SK-N-MC (cell line): ENCODE results near the gene ITGA4.
A peak's percentile ranks its signal among the peaks of the same experiment; 100 is the strongest.

Experiments used
- DNase-seq: peaks from one replicate; pipeline ENCODE4 v3.0.0-alpha.2; 2011; ENCODE audit warnings: low read depth, low spot score
- H3K27ac ChIP-seq: fragments of 200-600 bp; sonication (generic); 2 replicates; pipeline ENCODE4 v1.5.1; 2016; ENCODE audit warnings: mixed run types
- H3K36me3 ChIP-seq: fragments of 200-600 bp; sonication (generic); 2 replicates; pipeline ENCODE4 v1.6.1; 2017; ENCODE audit warnings: antibody characterized with exemption, low read length, mixed read lengths; ENCODE audit not compliant: insufficient read depth
- H3K4me3 ChIP-seq: fragments of 200-600 bp; sonication (generic); 2 replicates; pipeline ENCODE4 v1.5.1; 2016
- H3K9ac ChIP-seq: fragments of 200-600 bp; sonication (generic); 2 replicates; pipeline ENCODE4 v1.8.0; 2017; ENCODE audit warnings: mixed run types, mixed read lengths; ENCODE audit not compliant: insufficient read length
- H3K9me3 ChIP-seq: fragments of 200-600 bp; sonication (generic); 2 replicates; pipeline ENCODE4 v1.6.1; 2017; ENCODE audit warnings: low read depth, mild to moderate bottlenecking, antibody characterized with exemption, low read length, moderate library complexity, mixed read lengths
- EZH2 ChIP-seq: fragments of 200-600 bp; sonication (generic); IDR thresholded peaks from one replicate; pipeline ENCODE4 v1.6.1; 2017; ENCODE audit warnings: antibody characterized with exemption
- FOXP2 ChIP-seq: optimal IDR thresholded peaks from 2 replicates; pipeline ENCODE3; 2011; ENCODE audit warnings: mild to moderate bottlenecking, moderate library complexity; ENCODE audit not compliant: insufficient read depth; ENCODE audit errors: extremely low read length, control extremely low read depth
- POLR2AphosphoS5 ChIP-seq: IDR thresholded peaks from 2 replicates; pipeline ENCODE4 v1.6.1; 2012; ENCODE audit warnings: mild to moderate bottlenecking, low read depth, low read length, borderline replicate concordance

Gene ITGA4

GRCh38 chr2:181454686-181455450, 2.3 kb upstream of the ITGA4 start:
- no peak for DNase-seq
- Histone ChIP-seq H3K4me3 (no peak overlapping the region), H3K9ac (no peak overlapping the region)

GRCh38 chr2:181456660-181457120, 496 bp upstream of the ITGA4 start:
- no peak for DNase-seq
- Histone ChIP-seq H3K9me3 (no peaks in the 10 kb centered on the region), H3K27ac (no peak overlapping the region), H3K36me3 (no peaks in the 10 kb centered on the region), H3K9ac (no peak overlapping the region), H3K4me3 (peak overlapping the region; percentile 42; the same call in 1 of the 2 replicates)
- TF ChIP-seq POLR2AphosphoS5 (no peak), FOXP2 (no peak), EZH2 (no peak)

More at GRCh38 chr2:181454686-181455450, 2.3 kb upstream of the ITGA4 start:
- no peak for TF ChIP-seq EZH2
- TF ChIP-seq FOXP2 = no peak
- TF ChIP-seq POLR2AphosphoS5 = no peak
- Histone ChIP-seq H3K9me3 (no peaks in the 10 kb centered on the region), H3K27ac (no peak overlapping the region), H3K36me3 (no peaks in the 10 kb centered on the region)

- no peak overlapping the region for H3K9ac ChIP-seq
- H3K36me3 ChIP-seq = no peaks in the 10 kb centered on the region
- H3K27ac ChIP-seq = no peak overlapping the region
Observed at GRCh38 chr2:181457741-181458425, 697 bp downstream of the ITGA4 start.

GRCh38 chr2:181458871-181459270, 1.7 kb downstream of the ITGA4 start:
- H3K36me3 ChIP-seq = no peaks in the 10 kb centered on the region
- H3K27ac ChIP-seq = no peak overlapping the region
- H3K9ac ChIP-seq = no peak overlapping the region
- H3K4me3 ChIP-seq = no peak overlapping the region
- no peak for DNase-seq
- TF ChIP-seq POLR2AphosphoS5 (no peak), FOXP2 (no peak), EZH2 (no peak)
- H3K9me3 ChIP-seq = no peaks in the 10 kb centered on the region

More at GRCh38 chr2:181457741-181458425, 697 bp downstream of the ITGA4 start:
- H3K4me3 ChIP-seq = no peak overlapping the region
- DNase-seq = no peak
- H3K9me3 ChIP-seq = no peaks in the 10 kb centered on the region
- no peak for TF ChIP-seq POLR2AphosphoS5
- TF ChIP-seq FOXP2 = no peak
- TF ChIP-seq EZH2 = no peak

GRCh38 chr2:181459621-181460021, 2.4 kb downstream of the ITGA4 start:
- no peak for TF ChIP-seq EZH2
- TF ChIP-seq FOXP2 = no peak
- no peak for TF ChIP-seq POLR2AphosphoS5
- Histone ChIP-seq H3K36me3 (no peaks in the 10 kb centered on the region), H3K9me3 (no peaks in the 10 kb centered on the region), H3K4me3 (no peak overlapping the region), H3K9ac (no peak overlapping the region), H3K27ac (no peak overlapping the region)
- DNase-seq = no peak

GRCh38 chr2:181461056-181461997, 4.1 kb downstream of the ITGA4 start:
- no peak overlapping the region for H3K27ac ChIP-seq
- DNase-seq = no peak
- no peak overlapping the region for H3K4me3 ChIP-seq
- H3K9ac ChIP-seq = no peak overlapping the region
- TF ChIP-seq FOXP2 = no peak
- H3K9me3 ChIP-seq = no peaks in the 10 kb centered on the region
- H3K36me3 ChIP-seq = no peaks in the 10 kb centered on the region

GRCh38 chr2:181462033-181462432, 4.8 kb downstream of the ITGA4 start:
- no peaks in the 10 kb centered on the region for H3K9me3 ChIP-seq
- H3K27ac ChIP-seq = no peak overlapping the region
- H3K4me3 ChIP-seq = no peak overlapping the region
- TF ChIP-seq FOXP2 (no peak), EZH2 (no peak), POLR2AphosphoS5 (no peak)
- no peak overlapping the region for H3K9ac ChIP-seq
- no peak for DNase-seq
- no peaks in the 10 kb centered on the region for H3K36me3 ChIP-seq

- no peak for TF ChIP-seq FOXP2
- TF ChIP-seq POLR2AphosphoS5 = no peak
- TF ChIP-seq EZH2 = no peak
- Histone ChIP-seq H3K36me3 (no peaks in the 10 kb centered on the region), H3K9ac (no peak overlapping the region), H3K27ac (no peak overlapping the region), H3K9me3 (no peaks in the 10 kb centered on the region), H3K4me3 (no peak overlapping the region)
- DNase-seq = no peak
Observed at GRCh38 chr2:181463588-181463987, 6.4 kb downstream of the ITGA4 start.
